Stimulated activated CD8-positive, alpha-beta memory T cell treated with anti-CD3 and anti-CD28 coated beads, Interleukin-15, amount 100 ng/mL, for 1 hour (primary cell): ENCODE results near the gene GPR141.

Source experiments
- DNase-seq: peaks from one replicate; pipeline ENCODE4 v3.0.0-alpha.2; 2020; ENCODE audit warnings: low read depth

Gene GPR141

DNA sequence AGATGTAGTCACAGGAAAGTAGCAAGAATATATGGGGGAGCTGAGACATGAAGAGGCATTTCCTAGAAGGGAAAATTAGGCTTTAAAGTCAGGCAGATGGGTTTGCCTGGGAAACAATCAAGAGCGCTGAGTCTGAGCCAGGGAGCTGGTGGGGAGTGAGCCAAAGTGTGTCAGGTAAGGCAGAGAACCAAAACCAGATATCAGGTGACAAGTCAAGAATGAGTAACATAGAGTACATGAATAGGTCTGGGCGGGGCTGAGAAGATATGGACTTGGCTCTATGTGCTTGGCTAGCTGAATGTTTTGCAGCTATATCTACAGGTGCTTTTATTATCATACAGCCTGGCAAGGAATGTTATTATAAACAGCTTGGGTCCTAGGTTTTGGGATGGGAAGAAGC lies 49.3 kb downstream of the GPR141 start:
- no peak for DNase-seq

DNA sequence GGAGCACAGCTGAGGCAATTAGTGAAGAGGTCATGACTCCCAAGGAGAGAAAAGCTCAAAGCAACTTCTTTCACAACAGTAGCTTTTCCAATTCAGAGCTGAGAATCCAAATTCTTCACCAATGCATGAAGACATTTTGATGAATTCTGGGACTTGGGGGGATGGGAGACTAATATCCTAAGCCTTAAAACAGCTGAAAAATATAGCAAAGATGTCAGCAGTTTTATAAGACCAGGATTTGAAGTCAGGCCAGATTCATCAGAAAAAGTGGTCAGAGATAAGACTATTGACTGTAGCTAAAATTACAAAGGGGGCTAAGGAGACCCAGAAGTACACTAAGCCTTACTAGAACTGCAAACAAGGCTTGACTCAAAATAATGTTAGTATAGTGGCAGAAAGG lies 51.6 kb downstream of the GPR141 start:
- no peak for DNase-seq

DNA sequence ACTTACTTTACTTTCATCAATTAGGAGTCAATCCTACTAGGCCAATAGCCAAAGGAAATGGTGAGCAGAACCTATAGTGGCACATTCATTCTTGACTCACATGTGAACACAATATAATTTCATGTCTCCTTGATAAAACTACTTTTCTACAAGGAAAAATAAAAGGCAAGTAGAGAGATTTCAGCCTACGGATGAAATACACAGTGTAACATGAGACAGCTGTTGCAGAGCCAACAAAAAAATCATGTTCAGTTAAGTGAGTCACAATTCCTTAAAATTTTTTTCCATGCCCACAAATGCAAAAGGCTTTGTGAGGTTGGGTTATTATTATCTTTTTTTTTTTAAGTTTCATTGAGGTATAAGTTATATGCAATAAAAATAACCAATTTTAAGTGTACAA lies 54.8 kb downstream of the GPR141 start:
- no peak for DNase-seq

DNA sequence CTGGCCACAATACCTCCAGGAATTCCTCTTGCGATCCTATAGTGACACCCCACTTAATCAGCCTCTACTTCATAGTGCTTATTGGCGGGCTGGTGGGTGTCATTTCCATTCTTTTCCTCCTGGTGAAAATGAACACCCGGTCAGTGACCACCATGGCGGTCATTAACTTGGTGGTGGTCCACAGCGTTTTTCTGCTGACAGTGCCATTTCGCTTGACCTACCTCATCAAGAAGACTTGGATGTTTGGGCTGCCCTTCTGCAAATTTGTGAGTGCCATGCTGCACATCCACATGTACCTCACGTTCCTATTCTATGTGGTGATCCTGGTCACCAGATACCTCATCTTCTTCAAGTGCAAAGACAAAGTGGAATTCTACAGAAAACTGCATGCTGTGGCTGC lies 56.8 kb downstream of the GPR141 start:
- no peak for DNase-seq

DNA sequence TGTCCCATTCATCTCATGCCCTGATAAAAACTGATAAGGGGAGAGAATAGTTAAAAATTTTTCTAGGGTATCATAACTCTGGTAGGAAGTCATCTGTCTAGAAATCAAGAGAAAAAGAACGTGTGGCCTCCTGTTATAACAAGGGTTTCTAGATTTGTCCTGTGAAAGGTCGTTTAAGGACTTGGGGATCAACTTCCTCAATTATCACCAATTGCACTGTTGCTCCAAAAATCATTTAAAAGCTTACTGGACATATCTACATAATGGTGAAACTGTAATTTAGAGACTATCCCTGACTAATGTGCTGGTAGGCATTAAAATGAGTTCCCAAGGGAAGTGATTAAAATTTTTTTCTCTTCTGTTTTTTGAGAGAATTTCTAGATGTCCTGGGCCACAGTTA lies 58.2 kb downstream of the GPR141 start:
- DNase-seq, result no peak

DNA sequence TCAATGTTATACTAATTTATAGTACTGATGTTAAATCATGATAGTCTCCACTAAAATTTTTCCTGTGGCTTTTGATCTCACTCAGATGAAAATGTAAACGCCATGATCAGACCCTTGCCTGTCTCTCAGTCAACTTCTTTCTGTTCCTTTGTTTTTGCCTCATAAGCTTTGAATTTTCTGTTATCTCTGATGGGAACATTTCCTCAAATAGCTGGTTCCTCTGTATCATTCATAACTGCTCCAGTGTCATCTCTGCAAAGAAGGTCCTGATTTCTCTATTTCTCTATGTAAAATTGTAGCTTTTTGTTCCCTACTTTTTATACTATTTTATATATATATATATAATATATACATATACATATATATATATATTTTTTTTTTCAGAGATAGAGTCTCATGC lies 67.5 kb downstream of the GPR141 start:
- DNase-seq, result no peak

DNA sequence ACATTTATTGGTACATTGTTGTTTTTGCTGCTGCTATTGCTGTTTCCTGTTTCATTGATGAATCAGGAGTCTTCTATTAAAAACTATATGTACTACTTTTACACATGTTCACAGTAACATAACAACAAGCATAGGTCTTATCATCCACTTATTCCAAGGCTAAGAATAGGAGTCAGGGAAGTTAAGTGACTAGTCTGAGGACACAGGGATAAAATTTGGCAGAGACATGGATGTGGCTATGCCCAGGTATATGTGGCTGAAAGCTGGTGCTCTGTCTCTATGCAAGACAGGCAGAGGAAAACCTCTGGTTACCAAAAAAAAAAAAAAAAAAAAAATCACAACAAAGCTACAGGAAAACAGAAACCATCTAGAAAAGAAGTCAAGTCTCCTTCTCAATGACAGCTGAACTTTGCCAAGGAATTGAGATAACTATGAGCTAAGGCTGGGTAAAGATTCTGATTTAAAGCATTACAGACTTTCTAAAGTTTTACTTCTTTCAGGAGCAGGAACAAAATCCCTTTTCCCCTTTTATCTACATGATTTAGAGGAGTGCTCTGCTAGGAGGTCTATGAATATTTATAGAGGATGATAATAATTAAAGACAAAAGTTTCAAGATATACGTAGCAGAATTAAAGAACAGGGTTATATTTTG lies 70.0 kb downstream of the GPR141 start:
- DNase-seq, result no peak

DNA sequence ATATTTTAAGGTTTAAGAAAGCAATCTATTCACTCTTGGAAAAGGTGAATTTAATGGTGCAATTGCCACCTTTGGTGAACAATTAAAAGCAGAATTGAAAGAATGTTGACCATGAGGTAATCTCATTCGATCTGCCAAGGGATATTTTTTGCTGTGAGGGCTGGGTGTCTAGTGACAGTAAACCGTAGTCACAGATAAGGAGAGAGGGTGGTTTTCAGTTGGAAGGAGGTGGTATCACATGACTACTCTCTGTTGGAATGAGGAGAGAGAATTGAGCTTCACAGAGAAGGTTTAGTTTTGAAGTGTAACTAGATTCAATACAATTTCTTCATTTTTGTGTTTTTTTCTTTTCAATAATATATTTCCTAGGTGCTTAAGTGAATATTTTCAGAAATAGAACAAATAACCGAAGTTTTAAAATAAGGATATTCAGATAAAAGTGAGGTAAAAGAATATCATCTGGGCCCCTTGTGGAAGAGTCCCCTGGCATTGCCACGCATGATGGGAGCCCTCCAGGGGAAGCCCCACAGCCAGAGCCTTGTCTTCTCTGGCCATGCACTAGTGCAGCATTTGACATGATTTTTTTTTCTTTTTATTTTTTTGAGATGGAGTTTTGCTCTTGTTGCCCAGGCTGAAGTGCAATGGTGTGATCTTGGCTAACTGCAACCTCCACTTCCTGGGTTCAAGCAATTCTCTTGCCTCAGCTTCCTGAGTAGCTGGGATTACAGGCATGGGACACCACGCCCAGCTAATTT lies 73.4 kb downstream of the GPR141 start:
- DNase-seq, result no peak

DNA sequence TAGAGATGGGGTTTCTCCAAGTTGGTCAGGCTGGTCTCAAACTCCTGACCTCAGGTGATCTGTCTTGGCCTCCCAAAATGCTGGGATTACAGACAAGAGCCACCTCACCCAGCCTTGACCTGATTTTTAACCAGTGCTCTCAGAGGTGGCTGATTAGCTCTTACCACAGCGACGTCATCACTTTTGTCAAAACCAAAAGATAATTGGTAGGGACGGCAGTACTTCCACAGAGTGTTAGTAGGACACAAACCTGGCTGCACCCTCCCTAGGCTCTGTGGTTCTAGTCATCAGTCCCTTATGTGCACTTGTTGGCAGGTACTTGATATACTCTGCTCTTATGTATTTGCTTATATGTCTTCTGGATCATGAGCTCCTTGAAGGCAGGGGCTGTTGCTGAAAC lies 74.0 kb downstream of the GPR141 start:
- no peak for DNase-seq

DNA sequence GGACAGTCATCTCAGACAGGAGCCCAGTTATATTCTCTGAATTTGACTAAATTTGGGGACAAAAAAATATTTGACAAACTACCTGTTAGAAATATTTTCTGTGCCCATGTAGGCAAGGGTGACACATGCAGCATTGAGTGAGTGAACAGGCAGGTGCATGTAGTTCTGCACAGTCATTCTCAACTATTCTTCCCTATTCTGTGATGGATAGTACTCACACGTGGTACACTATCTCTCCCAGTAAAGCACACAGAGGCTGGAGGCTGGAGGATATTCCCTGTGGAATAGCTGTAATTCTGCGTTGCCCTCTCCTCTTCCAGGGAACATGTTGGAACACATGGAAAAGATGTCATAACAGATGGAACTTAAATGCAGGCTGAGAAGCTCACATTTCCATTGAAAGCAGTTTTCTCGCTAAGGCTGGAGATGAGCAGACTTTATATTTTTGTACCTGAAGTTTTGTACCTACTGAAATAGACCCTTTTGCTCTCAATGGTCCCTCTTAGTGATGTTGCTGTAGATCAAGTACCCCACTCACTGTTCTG lies 75.0 kb downstream of the GPR141 start:
- DNase-seq, result no peak

DNA sequence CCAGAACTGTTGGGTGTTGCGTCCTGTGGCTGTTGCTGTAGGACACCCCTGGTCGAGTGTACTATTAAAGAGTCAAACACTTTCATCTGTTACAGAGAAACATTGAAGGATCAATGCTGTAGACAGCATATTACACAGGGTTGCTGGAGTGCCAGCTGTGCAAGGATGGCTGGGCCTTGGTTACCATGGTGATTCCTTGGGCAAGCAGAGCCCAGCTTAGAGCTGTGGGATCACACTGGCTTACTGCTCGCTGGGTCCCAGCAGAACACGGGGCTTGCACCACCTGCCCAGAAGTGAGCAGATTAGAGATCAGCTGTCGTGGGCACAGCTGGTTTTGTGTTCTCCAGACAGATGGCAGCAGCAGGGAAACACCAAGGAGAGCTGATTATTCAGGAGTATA lies 76.0 kb downstream of the GPR141 start:
- DNase-seq, result no peak

DNA sequence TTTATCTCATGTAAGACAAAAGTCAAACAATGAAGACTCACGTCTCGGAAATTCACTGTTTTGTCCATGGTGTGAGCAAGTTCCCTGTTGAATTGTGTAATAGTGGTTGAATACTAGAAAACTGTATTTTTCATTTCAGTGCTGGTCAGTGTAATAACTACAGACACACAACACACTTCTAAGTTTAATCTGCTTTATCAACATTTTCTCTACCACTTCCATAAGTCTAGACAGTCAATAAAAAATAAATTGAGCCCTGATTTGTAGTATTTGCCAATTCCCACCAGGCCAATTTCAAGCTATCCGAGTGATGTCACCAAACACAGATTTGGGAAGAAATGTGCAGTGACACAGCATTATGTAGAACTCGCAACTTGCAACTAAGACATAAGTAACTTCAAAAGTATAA lies 81.9 kb downstream of the GPR141 start:
- DNase-seq, result no peak

DNA sequence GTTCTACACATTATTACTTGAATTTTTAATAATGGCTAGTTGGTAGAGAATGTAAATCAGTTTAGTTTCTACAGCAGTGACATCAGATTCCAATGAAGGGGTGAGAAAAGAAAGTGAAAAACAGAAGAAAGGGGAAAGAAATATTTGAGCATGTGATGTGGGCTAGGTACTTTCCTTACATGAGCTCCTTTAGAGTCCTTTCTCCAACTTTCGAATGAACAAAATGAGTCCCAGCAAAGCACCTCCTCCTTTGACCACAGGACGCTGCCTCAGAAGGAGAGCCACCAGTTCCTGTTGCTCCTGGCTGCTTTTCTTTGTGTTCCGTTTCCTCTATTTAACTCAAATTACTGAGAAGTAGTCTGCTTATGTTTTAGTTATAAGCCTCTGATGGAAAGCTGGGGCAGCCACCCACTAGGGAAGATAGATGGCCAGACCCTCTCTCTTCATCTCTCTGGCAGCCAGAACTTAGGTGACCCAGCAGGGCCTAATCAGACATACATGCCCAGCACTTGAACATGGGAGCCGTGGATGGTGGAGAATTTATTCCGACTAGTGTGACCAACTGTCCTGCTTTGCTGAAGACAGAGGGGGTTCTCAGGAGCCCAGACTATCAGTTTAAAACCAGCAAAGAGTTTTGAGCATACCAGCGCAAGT lies 82.4 kb downstream of the GPR141 start:
- no peak for DNase-seq

DNA sequence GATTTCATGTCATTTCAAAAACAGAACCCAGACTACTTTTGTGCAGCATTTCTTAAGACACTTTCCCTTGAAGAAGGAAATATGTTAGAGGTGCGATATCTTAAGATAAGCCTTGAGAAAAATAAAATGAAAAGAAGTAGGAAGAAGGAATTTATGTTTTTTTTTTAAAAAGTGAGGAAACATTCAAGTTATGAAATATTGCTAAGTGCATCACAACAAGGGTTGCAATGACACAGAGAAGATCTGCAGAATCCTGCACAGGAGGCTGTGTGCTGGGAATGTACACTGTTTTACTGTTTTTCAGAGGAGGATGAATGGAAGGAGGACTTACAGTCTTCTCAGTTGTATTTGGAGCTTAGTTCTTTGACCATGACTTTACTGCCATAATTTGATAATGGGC lies 85.0 kb downstream of the GPR141 start:
- no peak for DNase-seq

DNA sequence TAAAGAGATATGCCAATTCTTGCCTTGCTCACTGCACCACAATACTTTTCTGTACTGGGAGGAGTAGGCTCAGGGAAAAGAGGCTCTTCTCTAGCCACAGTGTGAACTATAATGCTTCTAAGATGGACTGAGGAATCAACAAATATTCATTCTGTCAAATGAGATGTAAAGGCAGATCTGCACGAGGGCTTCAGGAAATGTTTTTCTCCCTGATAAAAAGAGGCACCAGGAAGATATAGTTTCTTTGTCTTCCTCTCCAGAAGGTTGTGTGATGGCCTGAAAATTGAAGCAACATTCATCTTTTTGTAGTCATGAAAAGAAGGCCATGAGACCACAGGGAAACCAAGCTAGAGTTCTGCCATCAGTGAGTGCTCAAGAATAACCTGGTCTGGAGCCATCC lies 85.7 kb downstream of the GPR141 start:
- no peak for DNase-seq

DNA sequence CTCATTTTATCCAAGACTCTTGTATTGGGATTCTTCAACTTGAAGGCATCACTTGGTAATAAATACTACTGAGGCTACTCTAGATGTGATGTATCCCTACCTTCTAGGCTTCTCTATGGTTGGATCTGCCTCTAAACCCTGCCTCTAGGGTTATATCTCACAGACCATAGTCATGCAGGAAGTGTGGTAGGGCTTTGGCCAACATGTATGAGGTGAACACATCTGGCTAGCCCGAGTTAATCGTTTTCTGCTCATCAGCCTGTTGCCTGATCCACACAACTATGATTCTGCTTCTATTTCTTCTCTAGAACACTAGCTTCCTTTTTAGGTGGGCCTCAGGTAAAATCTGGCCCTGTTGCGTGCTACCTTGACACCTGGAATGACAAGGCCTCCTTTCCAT lies 86.2 kb downstream of the GPR141 start:
- no peak for DNase-seq

DNA sequence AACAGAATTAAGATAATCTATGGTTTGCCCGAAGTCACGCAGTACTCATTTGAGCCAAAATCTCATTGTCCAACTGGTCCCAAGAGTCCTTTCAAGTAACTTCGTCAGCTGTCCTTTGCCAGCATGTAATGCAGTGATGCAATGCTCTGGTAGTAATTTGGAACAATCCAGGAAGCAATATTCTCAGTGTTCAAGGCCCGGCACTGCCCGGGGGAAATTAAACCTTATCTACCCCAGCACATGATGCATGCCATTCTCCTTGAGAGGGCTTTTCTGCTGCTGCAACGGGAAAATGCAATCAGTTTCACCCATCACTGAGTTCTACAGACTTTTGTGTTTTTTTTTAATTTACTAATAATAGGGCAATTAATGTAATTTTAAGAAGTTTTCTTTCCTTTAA lies 87.3 kb downstream of the GPR141 start:
- DNase-seq, result no peak

DNA sequence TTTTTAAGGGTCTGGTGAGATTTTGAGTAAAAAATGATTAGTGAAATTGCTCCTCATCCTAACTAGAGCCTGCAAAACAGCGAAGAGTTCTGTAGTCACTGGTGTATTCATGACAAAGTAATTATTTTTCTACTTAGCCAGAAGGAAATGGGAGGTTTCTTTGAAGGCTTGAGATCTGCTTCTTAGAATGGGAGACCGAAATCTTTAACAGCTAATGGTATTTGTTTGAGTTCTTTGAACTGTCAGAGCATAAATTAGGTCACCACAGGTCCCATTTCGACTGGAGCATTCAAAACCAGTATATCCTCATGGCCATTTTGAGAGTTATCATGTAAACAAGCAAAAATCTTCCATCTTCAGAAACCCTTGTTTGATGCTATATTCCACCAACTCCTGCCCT lies 87.8 kb downstream of the GPR141 start:
- DNase-seq, result no peak

DNA sequence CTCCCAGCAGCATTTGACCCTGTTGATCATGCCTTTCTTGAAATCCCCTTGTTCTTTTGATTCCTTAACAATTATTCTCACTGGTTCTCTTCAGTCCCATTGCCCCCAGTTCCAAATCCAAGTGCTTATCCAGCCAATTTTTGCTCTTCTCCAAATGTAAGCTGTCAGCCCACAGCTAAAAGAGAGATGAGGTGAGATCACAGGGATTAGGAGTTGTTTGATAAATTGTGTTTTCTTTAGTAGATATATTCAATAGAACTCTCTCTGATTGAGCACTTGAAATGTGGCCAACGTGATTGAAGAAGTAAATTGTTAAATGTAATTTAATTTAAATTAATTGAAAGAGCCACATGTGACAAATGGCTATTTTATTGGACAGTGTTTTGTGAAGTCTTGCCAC lies 88.2 kb downstream of the GPR141 start:
- no peak for DNase-seq

DNA sequence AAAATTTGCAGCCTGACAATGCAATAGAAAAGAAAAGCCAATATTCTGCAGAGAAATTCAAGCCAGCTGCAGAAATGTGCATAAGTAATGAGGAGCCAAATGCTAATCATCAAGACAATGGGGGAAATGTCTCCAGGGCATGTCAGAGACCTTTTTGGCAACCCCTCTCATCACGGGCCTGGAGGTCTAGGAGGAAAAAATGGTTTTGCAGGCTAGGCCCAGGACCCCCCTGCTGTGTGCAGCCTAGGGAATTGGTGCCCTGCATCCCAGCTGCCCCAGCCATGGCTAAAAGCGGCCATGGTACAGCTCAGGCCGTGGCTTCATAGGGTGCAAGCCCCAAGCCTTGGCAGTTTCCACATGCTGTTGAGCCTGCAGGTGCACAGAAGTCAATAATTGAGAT lies 92.4 kb downstream of the GPR141 start:
- no peak for DNase-seq

DNA sequence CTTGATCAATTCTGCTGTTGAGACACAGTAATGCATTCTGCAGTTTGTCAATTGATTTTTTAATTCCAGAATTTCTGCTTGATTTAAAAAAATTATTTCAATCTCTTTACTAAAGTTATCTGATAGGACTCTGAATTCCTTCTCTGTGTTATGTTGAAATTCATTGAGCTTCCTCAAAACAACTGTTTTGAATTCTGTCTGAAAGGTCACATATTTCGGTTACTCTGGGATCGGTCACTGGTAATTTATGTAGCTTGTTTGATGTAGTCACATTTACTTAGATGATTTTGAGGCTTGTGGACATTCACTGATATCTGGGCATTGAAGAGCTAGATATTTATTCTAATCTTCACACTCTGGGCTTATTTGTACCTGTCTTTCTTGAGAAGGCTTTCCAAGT lies 97.6 kb downstream of the GPR141 start:
- DNase-seq, result no peak

DNA sequence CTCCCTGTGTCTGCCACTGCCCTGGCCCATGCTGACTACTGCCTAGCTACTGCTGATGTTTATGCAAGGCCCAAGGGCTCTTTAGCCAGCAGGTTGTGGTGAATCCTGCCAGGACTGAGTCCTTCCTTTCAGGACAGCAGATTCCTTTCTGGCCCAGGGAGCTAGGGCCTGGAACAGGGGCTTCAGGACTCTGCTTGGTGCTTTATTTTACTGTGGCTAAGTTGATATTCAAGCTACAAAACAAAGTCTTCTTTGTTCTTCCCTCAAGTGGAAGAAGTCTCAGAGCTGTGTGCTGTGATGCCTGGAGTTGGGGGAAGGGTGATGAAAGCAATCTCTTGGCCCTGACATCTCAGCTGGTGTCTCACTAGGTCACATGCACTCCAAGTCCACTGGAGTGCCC lies 98.6 kb downstream of the GPR141 start:
- DNase-seq, result no peak

DNA sequence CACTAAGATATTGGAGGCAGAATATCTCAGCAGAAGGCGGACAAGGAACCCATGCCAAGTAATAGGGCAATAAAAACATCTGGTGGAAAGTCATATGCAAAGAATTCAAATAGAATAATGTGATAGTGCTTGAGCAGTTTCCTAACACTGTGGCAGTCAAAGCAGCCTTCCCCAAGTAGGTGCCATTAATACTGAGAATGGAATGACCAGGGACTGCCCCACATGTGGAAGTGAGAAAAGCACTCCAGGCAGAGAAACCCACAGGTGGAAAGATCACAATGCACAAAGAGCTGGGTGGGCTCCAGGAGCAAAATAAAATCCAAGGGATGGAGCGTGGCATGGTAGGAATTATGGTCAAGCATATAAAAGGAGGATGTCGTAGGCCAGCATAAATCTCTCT lies 100.4 kb downstream of the GPR141 start:
- no peak for DNase-seq
